HEK293 (cell line): ENCODE data around the gene RAP1GAP.

ENCODE experiments used
- GLI2 ChIP-seq: fragments of 450-650 bp; formaldehyde crosslinking; IDR thresholded peaks from 2 replicates; pipeline ENCODE4; 2017; ENCODE audit warnings: missing biosample characterization, missing genetic modification characterization, low read depth, borderline replicate concordance
- KLF1 ChIP-seq: fragments of 450-650 bp; formaldehyde crosslinking; IDR thresholded peaks from 2 replicates; pipeline ENCODE4 v1.5.1; 2016; ENCODE audit warnings: missing biosample characterization, missing genetic modification characterization
- KLF17 ChIP-seq: fragments of 450-650 bp; formaldehyde crosslinking; IDR thresholded peaks from 2 replicates; pipeline ENCODE4 v1.5.1; 2016; ENCODE audit warnings: missing biosample characterization, missing genetic modification characterization
- KLF9 ChIP-seq: fragments of 450-650 bp; formaldehyde crosslinking; IDR thresholded peaks from 2 replicates; pipeline ENCODE4 v1.5.1; 2016; ENCODE audit warnings: missing biosample characterization, missing genetic modification characterization, low read depth
- MZF1 ChIP-seq: fragments of 450-650 bp; formaldehyde crosslinking; IDR thresholded peaks from 2 replicates; pipeline ENCODE4 v1.5.1; 2017; ENCODE audit warnings: missing biosample characterization, missing genetic modification characterization, borderline replicate concordance
- PRDM10 ChIP-seq: fragments of 450-650 bp; formaldehyde crosslinking; IDR thresholded peaks from 2 replicates; pipeline ENCODE4 v1.5.1; 2016; ENCODE audit warnings: missing biosample characterization, missing genetic modification characterization
- PRDM2 ChIP-seq: fragments of 450-650 bp; formaldehyde crosslinking; IDR thresholded peaks from 2 replicates; pipeline ENCODE4 v1.5.1; 2016; ENCODE audit warnings: missing biosample characterization, missing genetic modification characterization, borderline replicate concordance
- SP7 ChIP-seq: fragments of 450-650 bp; formaldehyde crosslinking; IDR thresholded peaks from 2 replicates; pipeline ENCODE4 v1.5.1; 2016; ENCODE audit warnings: missing biosample characterization, missing genetic modification characterization
- ZBTB20 ChIP-seq: fragments of 450-650 bp; formaldehyde crosslinking; IDR thresholded peaks from 2 replicates; pipeline ENCODE4 v1.5.1; 2016; ENCODE audit warnings: missing biosample characterization, missing genetic modification characterization
- ZNF169 ChIP-seq: fragments of 450-650 bp; formaldehyde crosslinking; IDR thresholded peaks from 2 replicates; pipeline ENCODE4 v1.5.1; 2016; ENCODE audit warnings: missing biosample characterization, missing genetic modification characterization
- ZNF280C ChIP-seq: fragments of 450-650 bp; formaldehyde crosslinking; IDR thresholded peaks from 2 replicates; pipeline ENCODE4 v1.5.1; 2016; ENCODE audit warnings: missing biosample characterization, missing genetic modification characterization
- ZNF362 ChIP-seq: fragments of 450-650 bp; formaldehyde crosslinking; IDR thresholded peaks from 2 replicates; pipeline ENCODE4 v1.5.1; 2016; ENCODE audit warnings: missing biosample characterization, missing genetic modification characterization
- ZNF449 ChIP-seq: fragments of 450-650 bp; formaldehyde crosslinking; IDR thresholded peaks from 2 replicates; pipeline ENCODE4 v1.5.1; 2017; ENCODE audit warnings: missing biosample characterization, mild to moderate bottlenecking, missing genetic modification characterization, moderate library complexity
- ZNF549 ChIP-seq: fragments of 450-650 bp; IDR thresholded peaks from 2 replicates; pipeline ENCODE4 v1.5.1; 2018; ENCODE audit warnings: missing biosample characterization, missing genetic modification characterization, mild to moderate bottlenecking, inconsistent platforms, moderate library complexity
- ZNF585B ChIP-seq: fragments of 450-650 bp; formaldehyde crosslinking; IDR thresholded peaks from 2 replicates; pipeline ENCODE4 v1.5.1; 2016; ENCODE audit warnings: missing biosample characterization, missing genetic modification characterization
- ZNF610 ChIP-seq: fragments of 450-650 bp; formaldehyde crosslinking; IDR thresholded peaks from 2 replicates; pipeline ENCODE4 v1.5.1; 2016; ENCODE audit warnings: missing biosample characterization, missing genetic modification characterization, borderline replicate concordance
- ZNF624 ChIP-seq: fragments of 450-650 bp; formaldehyde crosslinking; IDR thresholded peaks from 2 replicates; pipeline ENCODE4 v1.5.1; 2017; ENCODE audit warnings: missing biosample characterization, missing genetic modification characterization
- ZNF629 ChIP-seq: fragments of 450-650 bp; formaldehyde crosslinking; IDR thresholded peaks from 2 replicates; pipeline ENCODE4 v1.5.1; 2017; ENCODE audit warnings: missing biosample characterization, missing genetic modification characterization
- ZNF837 ChIP-seq: fragments of 450-650 bp; formaldehyde crosslinking; IDR thresholded peaks from 2 replicates; pipeline ENCODE4 v1.5.1; 2016; ENCODE audit warnings: missing biosample characterization, missing genetic modification characterization
- TF ChIP-seq, protein P1 (sequence below): fragments of 450-650 bp; formaldehyde crosslinking; IDR thresholded peaks from 2 replicates; pipeline ENCODE4 v1.5.1; 2016; ENCODE audit warnings: missing biosample characterization, missing genetic modification characterization

RAP1GAP gene

GRCh38 chr1:21607549-21608529, 61.3 kb downstream of the RAP1GAP start (continued):
- TF ChIP-seq PRDM2 (tag by site-specific recombination) (no peak), ZNF837 (tag by site-specific recombination) (no peak), KLF17 (tag by site-specific recombination) (no peak), ZNF624 (no peak), ZNF549 (tag by site-specific recombination) (no peak), ZNF449 (tag by site-specific recombination) (no peak), PRDM10 (peak; percentile 82), ZNF169 (no peak), ZNF585B (tag by site-specific recombination) (no peak), GLI2 (tag by site-specific recombination) (no peak), MZF1 (tag by site-specific recombination) (no peak), KLF9 (tag by site-specific recombination) (peak; percentile 99), KLF1 (peak; percentile 66), SP7 (tag by site-specific recombination) (no peak), ZNF629 (tag by site-specific recombination) (no peak), ZBTB20 (no peak), ZNF280C (no peak), ZNF362 (tag by site-specific recombination) (no peak), ZNF610 (tag by site-specific recombination) (no peak)
- TF ChIP-seq, protein P1, sequence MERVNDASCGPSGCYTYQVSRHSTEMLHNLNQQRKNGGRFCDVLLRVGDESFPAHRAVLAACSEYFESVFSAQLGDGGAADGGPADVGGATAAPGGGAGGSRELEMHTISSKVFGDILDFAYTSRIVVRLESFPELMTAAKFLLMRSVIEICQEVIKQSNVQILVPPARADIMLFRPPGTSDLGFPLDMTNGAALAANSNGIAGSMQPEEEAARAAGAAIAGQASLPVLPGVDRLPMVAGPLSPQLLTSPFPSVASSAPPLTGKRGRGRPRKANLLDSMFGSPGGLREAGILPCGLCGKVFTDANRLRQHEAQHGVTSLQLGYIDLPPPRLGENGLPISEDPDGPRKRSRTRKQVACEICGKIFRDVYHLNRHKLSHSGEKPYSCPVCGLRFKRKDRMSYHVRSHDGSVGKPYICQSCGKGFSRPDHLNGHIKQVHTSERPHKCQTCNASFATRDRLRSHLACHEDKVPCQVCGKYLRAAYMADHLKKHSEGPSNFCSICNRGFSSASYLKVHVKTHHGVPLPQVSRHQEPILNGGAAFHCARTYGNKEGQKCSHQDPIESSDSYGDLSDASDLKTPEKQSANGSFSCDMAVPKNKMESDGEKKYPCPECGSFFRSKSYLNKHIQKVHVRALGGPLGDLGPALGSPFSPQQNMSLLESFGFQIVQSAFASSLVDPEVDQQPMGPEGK, result peak; percentile 94
